Chondrocyte (in vitro differentiated cells): ENCODE results near the gene NT5C. TPM values are rescaled to one million over a fixed set of nuclear protein-coding genes. Genes with fewer than 3 reads are reported as not detected.
A peak's percentile ranks its signal among the peaks of the same experiment; 100 is the strongest.

Experiments
- DNase-seq: peaks from one replicate; pipeline ENCODE4 v3.0.0; 2021; ENCODE audit warnings: mixed read lengths, low spot score
- H3K27ac Mint-ChIP-seq: one replicate; pipeline ENCODE4 v1.8.0; 2021; ENCODE audit warnings: mild to moderate bottlenecking, moderate library complexity, mixed read lengths; ENCODE audit not compliant: unreplicated experiment
- H3K27me3 Mint-ChIP-seq: 2 replicates; pipeline ENCODE4 v1.8.0; 2021; ENCODE audit warnings: low read depth, mixed read lengths
- H3K36me3 Mint-ChIP-seq: 2 replicates; pipeline ENCODE4 v1.8.0; 2021; ENCODE audit warnings: low read depth, mixed read lengths
- H3K4me1 Mint-ChIP-seq: 2 replicates; pipeline ENCODE4 v1.8.0; 2021; ENCODE audit warnings: low read depth, mild to moderate bottlenecking, mixed read lengths
- H3K4me3 Mint-ChIP-seq: one replicate; pipeline ENCODE4 v1.8.0; 2021; ENCODE audit warnings: mild to moderate bottlenecking, moderate library complexity, mixed read lengths; ENCODE audit not compliant: unreplicated experiment
- H3K9me3 Mint-ChIP-seq: 2 replicates; pipeline ENCODE4 v1.8.0; 2021; ENCODE audit warnings: low read depth, mixed read lengths
- total RNA-seq: library from RNA; stranded (reverse); gene quantifications from 3 replicates; pipeline ENCODE4 v1.2.1, GENCODE V29; 2021
- TF ChIP-seq, protein P1 (sequence below): fragments of 200-600 bp; sonication (generic); IDR thresholded peaks from 2 replicates; pipeline ENCODE4 v1.5.0; 2021; ENCODE audit warnings: antibody characterized with exemption, mild to moderate bottlenecking, moderate library complexity

The NT5C gene
- total RNA-seq, 1 donor from 2014 or later = 31.2 TPM

GRCh38 chr17:75113798-75114551 lies 17.6 kb downstream of the NT5C start:
- Mint-ChIP-seq H3K4me1 (peaks cover 30% of the 10 kb centered on the region), H3K36me3 (peaks cover 3% of the 10 kb centered on the region), H3K9me3 (no peaks in the 10 kb centered on the region), H3K27ac (peak overlapping the region; percentile 22), H3K4me3 (peak overlapping the region; percentile 60), H3K27me3 (no peaks in the 10 kb centered on the region)
- TF ChIP-seq, protein P1, sequence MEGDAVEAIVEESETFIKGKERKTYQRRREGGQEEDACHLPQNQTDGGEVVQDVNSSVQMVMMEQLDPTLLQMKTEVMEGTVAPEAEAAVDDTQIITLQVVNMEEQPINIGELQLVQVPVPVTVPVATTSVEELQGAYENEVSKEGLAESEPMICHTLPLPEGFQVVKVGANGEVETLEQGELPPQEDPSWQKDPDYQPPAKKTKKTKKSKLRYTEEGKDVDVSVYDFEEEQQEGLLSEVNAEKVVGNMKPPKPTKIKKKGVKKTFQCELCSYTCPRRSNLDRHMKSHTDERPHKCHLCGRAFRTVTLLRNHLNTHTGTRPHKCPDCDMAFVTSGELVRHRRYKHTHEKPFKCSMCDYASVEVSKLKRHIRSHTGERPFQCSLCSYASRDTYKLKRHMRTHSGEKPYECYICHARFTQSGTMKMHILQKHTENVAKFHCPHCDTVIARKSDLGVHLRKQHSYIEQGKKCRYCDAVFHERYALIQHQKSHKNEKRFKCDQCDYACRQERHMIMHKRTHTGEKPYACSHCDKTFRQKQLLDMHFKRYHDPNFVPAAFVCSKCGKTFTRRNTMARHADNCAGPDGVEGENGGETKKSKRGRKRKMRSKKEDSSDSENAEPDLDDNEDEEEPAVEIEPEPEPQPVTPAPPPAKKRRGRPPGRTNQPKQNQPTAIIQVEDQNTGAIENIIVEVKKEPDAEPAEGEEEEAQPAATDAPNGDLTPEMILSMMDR = peak; percentile 98
- no peak for DNase-seq

DNA sequence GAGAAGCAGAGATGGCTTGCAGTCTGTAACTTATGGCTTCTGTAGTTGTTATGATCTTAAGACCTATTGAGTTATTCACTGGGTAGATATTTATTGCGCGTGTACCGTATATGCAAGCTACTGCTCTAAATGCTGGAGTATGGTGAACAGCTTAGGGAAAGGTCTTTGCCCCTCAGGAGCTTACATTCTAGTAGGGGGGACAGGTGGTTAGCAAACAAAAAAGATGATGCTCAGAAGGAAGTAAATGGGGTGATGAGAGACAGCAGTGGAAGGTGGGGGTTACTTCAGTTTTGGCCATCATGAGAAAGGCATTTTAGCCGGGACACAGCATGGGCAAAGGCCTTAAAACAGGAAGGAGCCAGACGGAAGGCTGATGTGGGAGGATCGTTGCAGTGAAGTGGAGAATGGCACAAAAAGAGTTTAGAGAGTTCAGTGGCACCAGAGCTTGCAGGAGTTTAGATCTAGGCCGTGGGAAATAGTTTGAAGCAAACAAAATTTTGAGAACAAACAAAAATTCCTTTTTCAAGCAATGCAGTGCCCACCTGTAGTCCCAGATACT lies 19.7 kb downstream of the NT5C start:
- peaks cover 2% of the 10 kb centered on the region for H3K36me3 Mint-ChIP-seq
- H3K9me3 Mint-ChIP-seq = no peaks in the 10 kb centered on the region
- H3K4me3 Mint-ChIP-seq = no peak overlapping the region
- H3K27ac Mint-ChIP-seq = no peak overlapping the region
- DNase-seq = no peak
- H3K4me1 Mint-ChIP-seq = peaks cover 33% of the 10 kb centered on the region
- TF ChIP-seq, protein P1 = no peak
- H3K27me3 Mint-ChIP-seq = no peaks in the 10 kb centered on the region

- no peak for DNase-seq
- TF ChIP-seq, protein P1 = no peak
- Mint-ChIP-seq H3K4me3 (peak overlapping the region; percentile 80), H3K9me3 (no peaks in the 10 kb centered on the region), H3K27me3 (no peaks in the 10 kb centered on the region), H3K27ac (no peak overlapping the region), H3K4me1 (peaks cover 33% of the 10 kb centered on the region), H3K36me3 (peaks cover 2% of the 10 kb centered on the region)
Measured at GRCh38 chr17:75110234-75110937, 21.2 kb downstream of the NT5C start.

GRCh38 chr17:75109407-75110233 lies 21.9 kb downstream of the NT5C start, which contains the start of gene ARMC7:
Gene ARMC7, plus strand, starts transcription at chr17:75109969. Its CDS starts 320 bp downstream, at chr17:75110289.
- H3K4me1 Mint-ChIP-seq = peaks cover 30% of the 10 kb centered on the region
- H3K27ac Mint-ChIP-seq = peak within 1 kb of the TSS; percentile 63
- peak; percentile 94 for DNase-seq
- peak within 1 kb of the TSS; percentile 80 for H3K4me3 Mint-ChIP-seq
- H3K27me3 Mint-ChIP-seq = no peaks in the 10 kb centered on the region
- peaks cover 2% of the 10 kb centered on the region for H3K36me3 Mint-ChIP-seq
- TF ChIP-seq, protein P1 = no peak
- no peaks in the 10 kb centered on the region for H3K9me3 Mint-ChIP-seq
